ENCODE results near the gene RPS27.
"Not testable (repeated sequence)": the region's sequence is repeated elsewhere in the genome, so short reads cannot be mapped to it uniquely, and the experiment has no call there.

Gene RPS27

GRCh38 chr1:153987621-153988020 is 2.9 kb upstream of the RPS27 start:
- DNase-seq: no peak

GRCh38 chr1:153991151-153991630 is 629 bp downstream of the RPS27 start:
- peak in 1 of 2 donors; percentile 30 for DNase-seq

GRCh38 chr1:153991806-153992205 is 1.2 kb downstream of the RPS27 start:
- DNase-seq: no peak

GRCh38 chr1:153995202-153995601 is 4.6 kb downstream of the RPS27 start:
- DNase-seq: no peak

GRCh38 chr1:153995640-153996039 is 5.1 kb downstream of the RPS27 start:
- DNase-seq: no peak

GRCh38 chr1:153996882-153997281 is 6.3 kb downstream of the RPS27 start:
- DNase-seq: not testable (repeated sequence)

GRCh38 chr1:154000420-154000819 is 9.9 kb downstream of the RPS27 start:
- no peak for DNase-seq

- DNase-seq: no peak
Observed at GRCh38 chr1:154006136-154006535, 15.6 kb downstream of the RPS27 start.

GRCh38 chr1:154012129-154012528 is 21.6 kb downstream of the RPS27 start:
- no peak for DNase-seq

GRCh38 chr1:154012543-154012942 is 22.0 kb downstream of the RPS27 start:
- not testable (repeated sequence) for DNase-seq

GRCh38 chr1:154014154-154014907 is 23.8 kb downstream of the RPS27 start:
- DNase-seq: no peak

- no peak for DNase-seq
Observed at GRCh38 chr1:154019269-154019668, 28.7 kb downstream of the RPS27 start.

GRCh38 chr1:154019940-154020339 is 29.4 kb downstream of the RPS27 start:
- DNase-seq: no peak

- not testable (repeated sequence) for DNase-seq
Observed at GRCh38 chr1:154033697-154034096, 43.1 kb downstream of the RPS27 start.

Measured in inflammatory macrophage treated with lipopolysaccharide for 1 hour (primary cell).